GM23248 (cell line): ENCODE measurements around the gene CEMIP2. TPM values are rescaled to one million over a fixed set of nuclear protein-coding genes. Genes with fewer than 3 reads are reported as not detected.
A peak's percentile ranks its signal among the peaks of the same experiment; 100 is the strongest.
"Not testable (repeated sequence)": the region's sequence is repeated elsewhere in the genome, so short reads cannot be mapped to it uniquely, and the experiment has no call there.

ENCODE experiments used
- DNase-seq: peaks from one replicate; pipeline ENCODE4 v3.0.0-alpha.2; 2015
- H2AFZ ChIP-seq: fragments of 200-600 bp; sonication (generic); 2 replicates; pipeline ENCODE4 v1.6.1; 2016; ENCODE audit warnings: antibody characterized with exemption
- H3F3A ChIP-seq: fragments of 200-600 bp; sonication (generic); 2 replicates; pipeline ENCODE4 v1.6.1; 2016; ENCODE audit warnings: mild to moderate bottlenecking, antibody characterized with exemption, mixed run types; ENCODE audit not compliant: insufficient read depth
- H3K27ac ChIP-seq: fragments of 200-600 bp; sonication (generic); 2 replicates; pipeline ENCODE4 v1.5.1; 2016; ENCODE audit warnings: mild to moderate bottlenecking
- H3K27me3 ChIP-seq: fragments of 200-600 bp; sonication (generic); replicated peaks from 2 replicates; pipeline ENCODE4 v1.6.1; 2016; ENCODE audit warnings: mild to moderate bottlenecking; ENCODE audit not compliant: insufficient read depth
- H3K36me3 ChIP-seq: fragments of 200-600 bp; sonication (generic); 2 replicates; pipeline ENCODE4 v1.6.1; 2016; ENCODE audit warnings: low read depth, mild to moderate bottlenecking
- H3K4me1 ChIP-seq: fragments of 200-600 bp; sonication (generic); 2 replicates; pipeline ENCODE4 v1.6.1; 2016; ENCODE audit warnings: mild to moderate bottlenecking; ENCODE audit not compliant: insufficient read depth
- H3K4me2 ChIP-seq: fragments of 200-600 bp; sonication (generic); one replicate; pipeline ENCODE4 v1.6.1; 2016; ENCODE audit warnings: mild to moderate bottlenecking; ENCODE audit not compliant: unreplicated experiment
- H3K4me3 ChIP-seq: fragments of 200-600 bp; sonication (generic); 2 replicates; pipeline ENCODE4 v1.5.1; 2016; ENCODE audit warnings: mild to moderate bottlenecking
- H3K79me2 ChIP-seq: fragments of 200-600 bp; sonication (generic); 2 replicates; pipeline ENCODE4 v1.6.1; 2016; ENCODE audit warnings: mild to moderate bottlenecking; ENCODE audit not compliant: insufficient read depth
- H3K9ac ChIP-seq: fragments of 200-600 bp; sonication (generic); 2 replicates; pipeline ENCODE4 v1.6.1; 2016; ENCODE audit warnings: mild to moderate bottlenecking
- H3K9me2 ChIP-seq: fragments of 200-600 bp; sonication (generic); 2 replicates; pipeline ENCODE4 v1.6.1; 2016; ENCODE audit warnings: mixed run types, mild to moderate bottlenecking, moderate library complexity; ENCODE audit not compliant: insufficient read depth
- H3K9me3 ChIP-seq: fragments of 200-600 bp; sonication (generic); one replicate; pipeline ENCODE4 v1.6.1; 2017; ENCODE audit warnings: low read depth
- H4K20me1 ChIP-seq: fragments of 200-600 bp; sonication (generic); 2 replicates; pipeline ENCODE4 v1.6.0; 2016; ENCODE audit not compliant: insufficient read depth
- EZH2 ChIP-seq: fragments of 200-600 bp; sonication (generic); IDR thresholded peaks from 2 replicates; pipeline ENCODE4 v1.6.1; 2018; ENCODE audit warnings: antibody characterized with exemption, mild to moderate bottlenecking; ENCODE audit not compliant: insufficient read depth, poor library complexity, severe bottlenecking
- EZH2phosphoT487 ChIP-seq: fragments of 200-600 bp; sonication (generic); IDR thresholded peaks from 2 replicates; pipeline ENCODE4 v1.6.1; 2018; ENCODE audit warnings: antibody characterized with exemption, moderate library complexity, mild to moderate bottlenecking, low read depth; ENCODE audit not compliant: insufficient read depth
- WGBS, 2 experiments: methylation state at CpG; one replicate each; pipeline ENCODE4 v1.1.6; 2015 to 2017; ENCODE audit warnings: low lambda C conversion rate in 2 of 2, low coverage in 1 of 2; ENCODE audit errors: missing lambda C conversion rate in 2 of 2; 5-methylcytosine and 5-hydroxymethylcytosine counted together
- in situ Hi-C: fragments of 300-500 bp; cut with MboI; formaldehyde crosslinking; loops from 2 replicates; pipeline ENCODE4 v1.15.0; 2020
- polyA plus RNA-seq: library from polyadenylated mRNA; unstranded; fragments of >200 nt; fragmentation: Nextera tagmentation; extraction: Ambion mirVana; gene quantifications from 2 replicates; pipeline ENCODE4 v1.2.1, GENCODE V29; 2016
- total RNA-seq: library from RNA; depleted of rRNA; stranded (reverse); fragments of >200 nt; shearing (Covaris generic); gene quantifications from 2 replicates; pipeline ENCODE4 v1.2.3, GENCODE V29; 2014

Gene CEMIP2
- total and polyA plus RNA-seq, 2 experiments from 2014 or later: 12.7 to 40.4 TPM

DNA sequence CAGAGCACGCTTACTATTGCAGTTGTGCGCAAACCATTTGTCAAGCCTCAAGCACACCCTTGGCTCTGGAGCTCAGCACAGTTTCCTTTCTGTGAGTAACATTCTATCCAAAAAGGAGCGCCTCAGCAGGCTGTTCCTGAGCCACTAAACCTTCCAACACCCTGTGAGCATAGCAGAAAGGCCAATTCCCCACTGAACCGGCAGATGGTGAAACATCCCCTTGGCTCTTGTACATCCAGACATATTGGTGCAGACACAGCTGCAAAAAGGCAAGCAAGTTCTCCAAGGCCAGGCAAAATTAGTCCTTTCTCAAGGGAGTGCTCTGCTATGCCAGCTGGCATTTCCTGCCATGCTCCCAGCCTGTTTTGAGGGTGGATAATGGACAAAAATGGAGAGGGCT, 44.1 kb upstream of the CEMIP2 start:
- H2AFZ ChIP-seq: peak overlapping the region; percentile 41; the same call in 1 of the 2 replicates
- H3F3A ChIP-seq: peaks cover 13% of the 10 kb centered on the region
- H3K36me3 ChIP-seq: no peaks in the 10 kb centered on the region
- no peaks in the 10 kb centered on the region for H3K79me2 ChIP-seq
- no peaks in the 10 kb centered on the region for H3K9me3 ChIP-seq
- TF ChIP-seq EZH2 (no peak), EZH2phosphoT487 (no peak)
- H3K9ac ChIP-seq: no peak overlapping the region
- no peak overlapping the region for H3K27ac ChIP-seq
- peak; percentile 47 for DNase-seq
- WGBS, 2 experiments: 50 to 54% methylated on average over 4 of the region's 4 CpGs
- no peaks in the 10 kb centered on the region for H3K9me2 ChIP-seq
- H3K4me1 ChIP-seq: peaks cover 14% of the 10 kb centered on the region
- H3K4me3 ChIP-seq: no peak overlapping the region
- no peaks in the 10 kb centered on the region for H4K20me1 ChIP-seq
- H3K27me3 ChIP-seq: no peaks in the 10 kb centered on the region
- H3K4me2 ChIP-seq: no peak overlapping the region
- in situ Hi-C loops: loop anchor here (25.0 kb wide), 1 partner anchor 450 kb away; no protein-coding TSS in a partner anchor

GRCh38 chr9:71808068-71808467, 39.8 kb upstream of the CEMIP2 start:
- no peaks in the 10 kb centered on the region for H4K20me1 ChIP-seq
- H3K9me3 ChIP-seq: no peaks in the 10 kb centered on the region
- no peaks in the 10 kb centered on the region for H3K36me3 ChIP-seq
- H3K27ac ChIP-seq: no peak overlapping the region
- no peaks in the 10 kb centered on the region for H3K27me3 ChIP-seq
- H3K4me2 ChIP-seq: no peak overlapping the region
- H2AFZ ChIP-seq: no peak overlapping the region
- TF ChIP-seq EZH2 (no peak), EZH2phosphoT487 (no peak)
- H3K79me2 ChIP-seq: no peaks in the 10 kb centered on the region
- whole genome bisulfite sequencing, 2 experiments: 62 to 73% methylated on average over 2 of the region's 2 CpGs
- no peaks in the 10 kb centered on the region for H3F3A ChIP-seq
- in situ Hi-C loops: loop anchor here (10.0 to 25.0 kb wide), 2 partner anchors 207 to 454 kb away; no protein-coding TSS in a partner anchor
- no peaks in the 10 kb centered on the region for H3K4me1 ChIP-seq
- no peak overlapping the region for H3K9ac ChIP-seq
- no peak overlapping the region for H3K4me3 ChIP-seq
- H3K9me2 ChIP-seq: no peaks in the 10 kb centered on the region
- no peak for DNase-seq

- Histone ChIP-seq H3K4me3 (no peak overlapping the region), H4K20me1 (no peaks in the 10 kb centered on the region), H3K9me3 (no peaks in the 10 kb centered on the region), H3K36me3 (no peaks in the 10 kb centered on the region), H3K27ac (no peak overlapping the region), H3K4me2 (no peak overlapping the region), H3K9me2 (no peaks in the 10 kb centered on the region), H3K4me1 (no peaks in the 10 kb centered on the region), H2AFZ (no peak overlapping the region), H3K9ac (no peak overlapping the region), H3K79me2 (no peaks in the 10 kb centered on the region), H3F3A (no peaks in the 10 kb centered on the region), H3K27me3 (no peaks in the 10 kb centered on the region)
- in situ Hi-C loops: loop anchor here (10.0 to 25.0 kb wide), 2 partner anchors 208 to 455 kb away; no protein-coding TSS in a partner anchor
- peak; percentile 84 for DNase-seq
- TF ChIP-seq EZH2phosphoT487: no peak
- TF ChIP-seq EZH2: no peak
- 32 to 60% methylated on average over 1 of the region's 1 CpG for WGBS, 2 experiments
Measured at GRCh38 chr9:71806901-71807307, 38.6 kb upstream of the CEMIP2 start.

GRCh38 chr9:71805096-71805495, 36.8 kb upstream of the CEMIP2 start:
- H3K36me3 ChIP-seq, H3K79me2 ChIP-seq, H3K4me3 ChIP-seq, H3F3A ChIP-seq, H3K4me2 ChIP-seq, H3K9ac ChIP-seq, DNase-seq, H2AFZ ChIP-seq, H3K4me1 ChIP-seq, H3K9me2 ChIP-seq, H4K20me1 ChIP-seq, H3K27ac ChIP-seq, H3K9me3 ChIP-seq, H3K27me3 ChIP-seq: not testable (repeated sequence)
- in situ Hi-C loops: loop anchor here (10.0 to 25.0 kb wide), 2 partner anchors 210 to 457 kb away; no protein-coding TSS in a partner anchor
- WGBS, 2 experiments: 50 to 64% methylated on average over 1 of the region's 1 CpG

- Histone ChIP-seq H3F3A (no peaks in the 10 kb centered on the region), H3K4me3 (no peak overlapping the region), H2AFZ (no peak overlapping the region), H3K9me3 (no peaks in the 10 kb centered on the region), H4K20me1 (no peaks in the 10 kb centered on the region), H3K36me3 (no peaks in the 10 kb centered on the region), H3K27me3 (no peaks in the 10 kb centered on the region), H3K9me2 (no peaks in the 10 kb centered on the region), H3K9ac (no peak overlapping the region), H3K79me2 (no peaks in the 10 kb centered on the region), H3K4me1 (no peaks in the 10 kb centered on the region), H3K4me2 (no peak overlapping the region), H3K27ac (no peak overlapping the region)
- in situ Hi-C loops: loop anchor here (10.0 to 25.0 kb wide), 2 partner anchors 213 to 460 kb away; no protein-coding TSS in a partner anchor
- TF ChIP-seq EZH2: no peak
- no peak for TF ChIP-seq EZH2phosphoT487
- DNase-seq: no peak
- WGBS, 2 experiments: 60 to 64% methylated on average over 3 of the region's 3 CpGs
Measured at GRCh38 chr9:71801826-71802225, 33.5 kb upstream of the CEMIP2 start.
